Bronchial epithelial cell (primary cell): ENCODE results near the gene CABLES1. TPM values are rescaled to one million over a fixed set of nuclear protein-coding genes. Genes with fewer than 3 reads are reported as not detected.

Experiments used
- DNase-seq: peaks from one replicate; pipeline ENCODE4 v3.0.0-alpha.2; 2010; ENCODE audit warnings: low read depth
- FAIRE-seq: peaks from 2 replicates; lab custom pipeline; 2011; peaks lifted over from hg19 to GRCh38; lab: Jason Lieb, UNC
- H3K27me3 ChIP-seq: 2 replicates; pipeline ENCODE4 v1.5.1; 2011; ENCODE audit warnings: low read length; ENCODE audit not compliant: control insufficient read depth, insufficient read depth
- H3K36me3 ChIP-seq: 2 replicates; pipeline ENCODE4 v1.5.1; 2011; ENCODE audit warnings: low read length; ENCODE audit not compliant: control insufficient read depth, insufficient read depth
- H3K4me3 ChIP-seq: 2 replicates; pipeline ENCODE4 v1.5.1; 2011; ENCODE audit warnings: mild to moderate bottlenecking, low read depth, low read length, control low read depth
- CTCF ChIP-seq: IDR thresholded peaks from 2 replicates; pipeline ENCODE4 v1.5.1; 2011; ENCODE audit warnings: mild to moderate bottlenecking, moderate library complexity, low read length, control low read depth, inconsistent platforms; ENCODE audit not compliant: insufficient read depth, severe bottlenecking
- total RNA-seq: library from RNA; depleted of rRNA; stranded (reverse); fragments of >200 nt; gene quantifications from 2 replicates; pipeline ENCODE4 v1.2.1, GENCODE V29; 2014

The CABLES1 gene
- total RNA-seq, 1 donor from 2014 or later = 0.26 TPM

- Histone ChIP-seq H3K36me3 (no peaks in the 10 kb centered on the region), H3K27me3 (peaks cover 2% of the 10 kb centered on the region), H3K4me3 (no peak overlapping the region)
- no peak for TF ChIP-seq CTCF
- DNase-seq (no peak), FAIRE-seq (no peak)
Observed at GRCh38 chr18:23207994-23208393, 72.7 kb downstream of the CABLES1 start.

DNA sequence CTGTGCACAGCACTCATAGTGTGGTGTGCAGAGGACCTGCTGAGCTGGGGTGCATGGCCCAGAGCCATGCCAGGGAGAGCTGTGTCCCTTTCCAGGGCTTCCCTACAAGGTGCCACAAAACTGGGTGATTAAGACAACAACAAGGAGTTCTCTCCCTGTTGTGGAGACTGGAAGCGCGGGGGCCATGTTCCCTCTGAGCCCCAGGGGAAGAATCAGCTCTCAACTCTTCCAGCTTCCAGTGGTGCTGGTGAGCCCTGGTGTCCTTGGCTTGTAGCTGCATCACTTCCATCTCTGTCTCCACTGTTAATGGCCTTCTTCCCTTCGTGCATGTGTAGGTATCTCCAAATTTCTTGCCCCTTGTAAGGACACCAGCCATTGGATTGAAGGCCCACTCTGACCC is 73.3 kb downstream of the CABLES1 start:
- no peak overlapping the region for H3K4me3 ChIP-seq
- no peaks in the 10 kb centered on the region for H3K36me3 ChIP-seq
- DNase-seq = no peak
- FAIRE-seq = no peak
- H3K27me3 ChIP-seq = peaks cover 2% of the 10 kb centered on the region
- no peak for TF ChIP-seq CTCF

GRCh38 chr18:23209031-23209430 is 73.7 kb downstream of the CABLES1 start:
- DNase-seq (peak; percentile 84), FAIRE-seq (peak; percentile 58)
- no peaks in the 10 kb centered on the region for H3K36me3 ChIP-seq
- peaks cover 2% of the 10 kb centered on the region for H3K27me3 ChIP-seq
- no peak for TF ChIP-seq CTCF
- no peak overlapping the region for H3K4me3 ChIP-seq

DNA sequence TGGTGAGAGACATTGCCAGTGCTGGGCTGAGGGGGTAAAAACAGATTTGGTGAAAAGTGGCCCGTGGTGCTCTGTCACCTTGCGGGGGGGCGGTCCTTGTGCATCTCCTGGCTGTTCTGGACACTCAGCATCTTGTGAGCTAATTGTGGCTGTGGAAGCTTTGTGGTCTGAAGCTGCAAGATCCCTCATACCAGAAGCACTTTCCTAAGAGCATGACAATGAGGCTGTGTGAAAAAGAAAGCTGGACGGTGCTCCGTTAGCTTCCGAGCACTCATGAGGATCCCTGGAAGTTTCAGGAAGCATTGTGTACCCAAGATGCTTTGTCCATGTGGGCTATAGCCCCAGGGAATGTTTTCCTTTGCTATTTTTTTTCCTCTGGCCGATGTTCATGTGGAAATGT is 74.5 kb downstream of the CABLES1 start:
- DNase-seq (no peak), FAIRE-seq (no peak)
- no peak for TF ChIP-seq CTCF
- Histone ChIP-seq H3K4me3 (no peak overlapping the region), H3K27me3 (peaks cover 2% of the 10 kb centered on the region), H3K36me3 (no peaks in the 10 kb centered on the region)

GRCh38 chr18:23210526-23210925 is 75.2 kb downstream of the CABLES1 start:
- H3K4me3 ChIP-seq = no peak overlapping the region
- FAIRE-seq (peak; percentile 73), DNase-seq (peak; percentile 81)
- no peak for TF ChIP-seq CTCF
- no peaks in the 10 kb centered on the region for H3K36me3 ChIP-seq
- H3K27me3 ChIP-seq = peaks cover 2% of the 10 kb centered on the region

DNA sequence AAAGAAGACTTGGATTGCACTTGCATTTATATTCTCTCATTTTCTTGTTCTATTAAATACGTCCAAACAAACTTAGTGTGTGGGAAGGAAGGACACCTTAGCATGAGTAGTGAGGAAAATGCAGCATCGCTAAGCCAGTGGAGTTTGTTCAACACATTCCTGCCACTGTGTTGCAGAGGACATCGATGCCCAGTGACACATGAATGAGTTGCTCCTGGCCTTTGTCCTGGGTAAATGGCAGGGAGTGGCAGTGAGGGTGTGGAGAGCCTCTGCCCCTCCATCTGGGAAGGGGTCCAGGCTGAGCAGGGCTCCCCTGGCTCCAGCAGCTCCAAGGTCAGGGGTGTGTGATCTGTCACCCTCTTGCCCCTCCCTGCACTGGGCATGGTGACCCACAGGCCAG is 75.9 kb downstream of the CABLES1 start:
- peak; percentile 68 for FAIRE-seq
- TF ChIP-seq CTCF = no peak
- H3K36me3 ChIP-seq = no peaks in the 10 kb centered on the region
- no peak overlapping the region for H3K4me3 ChIP-seq
- peaks cover 2% of the 10 kb centered on the region for H3K27me3 ChIP-seq
- no peak for DNase-seq
